ENCODE results near the gene RSL1D1. TPM values are rescaled to one million over a fixed set of nuclear protein-coding genes. Genes with fewer than 3 reads are reported as not detected.
A peak's percentile ranks its signal among the peaks of the same experiment; 100 is the strongest.

Gene RSL1D1
- total RNA-seq (100 to 1,000 TPM in 6 of 10 donors, 10 to 100 TPM in 4; 89.4 to 133 (median 105) TPM), polyA plus RNA-seq (10 to 100 TPM; 24.7 to 63.3 TPM)
- long read RNA-seq, donor 1, full-length matches to known transcripts: 25 of 55 reads
- long read RNA-seq, donor 1, partial matches to known transcripts: 18 of 55 reads
- long read RNA-seq, donor 1, other reads (novel, unspliced or antisense): 12 of 55 reads
- long read RNA-seq, donor 2, full-length matches to known transcripts: 38 of 67 reads
- long read RNA-seq, donor 2, partial matches to known transcripts: 20 of 67 reads
- long read RNA-seq, donor 2, other reads (novel, unspliced or antisense): 9 of 67 reads
- long read RNA-seq, donor 3, full-length matches to known transcripts: 83 of 120 reads
- long read RNA-seq, donor 3, partial matches to known transcripts: 24 of 120 reads
- long read RNA-seq, donor 3, other reads (novel, unspliced or antisense): 13 of 120 reads

DNA sequence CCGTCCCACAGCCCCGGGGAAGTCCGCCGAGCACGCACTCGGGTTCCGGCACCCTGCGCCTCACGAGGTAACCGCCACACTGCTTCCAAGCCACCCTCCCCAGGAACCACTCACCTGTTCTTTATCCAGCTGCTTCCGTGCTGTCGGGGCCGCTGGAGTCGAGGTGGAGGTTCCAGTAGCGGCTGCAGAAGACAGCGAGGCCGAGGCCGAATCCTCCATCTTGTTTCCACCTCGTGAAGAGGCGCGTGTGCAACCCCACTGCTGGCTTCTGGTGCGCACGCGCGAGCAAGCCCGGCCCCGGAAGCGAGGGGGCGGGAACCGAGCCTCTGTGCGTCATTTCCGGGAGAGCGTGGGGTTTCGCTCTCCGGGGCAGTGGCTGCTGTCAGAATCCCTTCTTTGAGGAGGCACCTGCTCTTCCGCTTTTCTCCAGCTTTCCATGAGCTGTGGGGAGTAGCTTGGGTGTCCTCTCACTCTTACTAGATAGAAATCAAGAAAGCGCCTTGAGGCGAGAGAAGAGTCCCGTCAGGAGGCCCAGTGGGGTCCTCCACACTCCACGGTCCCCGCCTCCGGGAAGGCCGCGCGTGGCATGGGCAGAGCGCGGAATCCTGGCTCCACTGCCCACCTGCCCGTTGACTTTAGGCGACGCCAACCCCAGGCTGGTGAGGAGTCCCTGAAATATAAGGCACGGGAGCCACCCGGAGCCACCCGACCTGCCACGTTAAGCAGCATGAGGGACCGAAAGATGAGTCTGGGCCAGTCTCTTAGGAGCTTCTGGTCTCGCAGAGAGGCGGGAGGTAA is at the start of gene RSL1D1:
Gene RSL1D1 (minus strand): TSS at position 249 of the 798 bp plus-strand sequence. CDS start 30 bp downstream, at position 219.
- ATAC-seq (peak; percentile 97 to 100 (median 99)), DNase-seq (peak; percentile 91 to 92)
- intact Hi-C loops (cut with DNase I): loop anchor here in 6 of 10 donors (1.0 to 10.0 kb wide), 4 partner anchors 54 to 213 kb away; partner anchors contain the start of genes GSPT1 (in 2 of the 6) and ZC3H7A (in 1 of the 6)
- H3K36me3 ChIP-seq: peaks cover 0 to 44% (median 19%) of the 10 kb centered on the region in 9 donors
- peak within 1 kb of the TSS; percentile 65 to 94 (median 83) for H3K4me3 ChIP-seq
- peaks cover 0 to 51% (median 36%) of the 10 kb centered on the region in 9 donors for H3K4me1 ChIP-seq
- H3K9me3 ChIP-seq: no peaks in the 10 kb centered on the region
- no peaks in the 10 kb centered on the region for H3K27me3 ChIP-seq
- peak within 1 kb of the TSS; percentile 52 to 94 (median 89) for H3K27ac ChIP-seq
- WGBS, 2 donors: 0% methylated on average over 57 of the region's 57 CpGs
- TF ChIP-seq, protein P1, sequence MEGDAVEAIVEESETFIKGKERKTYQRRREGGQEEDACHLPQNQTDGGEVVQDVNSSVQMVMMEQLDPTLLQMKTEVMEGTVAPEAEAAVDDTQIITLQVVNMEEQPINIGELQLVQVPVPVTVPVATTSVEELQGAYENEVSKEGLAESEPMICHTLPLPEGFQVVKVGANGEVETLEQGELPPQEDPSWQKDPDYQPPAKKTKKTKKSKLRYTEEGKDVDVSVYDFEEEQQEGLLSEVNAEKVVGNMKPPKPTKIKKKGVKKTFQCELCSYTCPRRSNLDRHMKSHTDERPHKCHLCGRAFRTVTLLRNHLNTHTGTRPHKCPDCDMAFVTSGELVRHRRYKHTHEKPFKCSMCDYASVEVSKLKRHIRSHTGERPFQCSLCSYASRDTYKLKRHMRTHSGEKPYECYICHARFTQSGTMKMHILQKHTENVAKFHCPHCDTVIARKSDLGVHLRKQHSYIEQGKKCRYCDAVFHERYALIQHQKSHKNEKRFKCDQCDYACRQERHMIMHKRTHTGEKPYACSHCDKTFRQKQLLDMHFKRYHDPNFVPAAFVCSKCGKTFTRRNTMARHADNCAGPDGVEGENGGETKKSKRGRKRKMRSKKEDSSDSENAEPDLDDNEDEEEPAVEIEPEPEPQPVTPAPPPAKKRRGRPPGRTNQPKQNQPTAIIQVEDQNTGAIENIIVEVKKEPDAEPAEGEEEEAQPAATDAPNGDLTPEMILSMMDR (IDR thresholded peaks at IDR 0.05): no peak

DNA sequence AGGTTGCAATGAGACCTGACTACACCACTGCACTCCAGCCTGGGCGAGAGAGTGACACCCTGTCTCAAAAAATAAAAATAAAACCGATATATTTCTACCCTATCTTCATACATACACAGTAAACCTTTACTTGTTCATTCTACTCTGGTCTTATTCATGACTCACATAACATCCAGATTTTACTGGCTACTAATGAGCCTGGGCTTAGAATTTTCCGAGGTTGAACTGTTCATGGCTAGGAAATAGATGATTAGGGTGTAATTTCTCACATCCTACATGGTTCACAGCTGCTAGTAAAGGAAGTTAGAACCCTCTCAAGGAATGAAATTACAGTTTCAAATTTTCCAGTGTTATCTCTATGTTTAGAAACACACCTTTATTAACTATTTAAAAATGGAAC is 49.7 kb upstream of the RSL1D1 start:
- H3K4me3 ChIP-seq: no peak overlapping the region
- H3K27ac ChIP-seq: no peak overlapping the region
- 66 to 71% methylated on average over 3 of the region's 3 CpGs for WGBS, 2 donors
- intact Hi-C loops (cut with DNase I): no loop called here
- DNase-seq (no peak), ATAC-seq (peak in 2 of 8 donors; percentile 16 to 25)
- TF ChIP-seq, protein P1 (IDR thresholded peaks at IDR 0.05): no peak
- peaks cover 0 to 42% (median 17%) of the 10 kb centered on the region in 9 donors for H3K4me1 ChIP-seq
- H3K27me3 ChIP-seq: no peaks in the 10 kb centered on the region
- H3K36me3 ChIP-seq: peaks cover 0 to 39% (median 0%) of the 10 kb centered on the region in 9 donors
- no peaks in the 10 kb centered on the region for H3K9me3 ChIP-seq

DNA sequence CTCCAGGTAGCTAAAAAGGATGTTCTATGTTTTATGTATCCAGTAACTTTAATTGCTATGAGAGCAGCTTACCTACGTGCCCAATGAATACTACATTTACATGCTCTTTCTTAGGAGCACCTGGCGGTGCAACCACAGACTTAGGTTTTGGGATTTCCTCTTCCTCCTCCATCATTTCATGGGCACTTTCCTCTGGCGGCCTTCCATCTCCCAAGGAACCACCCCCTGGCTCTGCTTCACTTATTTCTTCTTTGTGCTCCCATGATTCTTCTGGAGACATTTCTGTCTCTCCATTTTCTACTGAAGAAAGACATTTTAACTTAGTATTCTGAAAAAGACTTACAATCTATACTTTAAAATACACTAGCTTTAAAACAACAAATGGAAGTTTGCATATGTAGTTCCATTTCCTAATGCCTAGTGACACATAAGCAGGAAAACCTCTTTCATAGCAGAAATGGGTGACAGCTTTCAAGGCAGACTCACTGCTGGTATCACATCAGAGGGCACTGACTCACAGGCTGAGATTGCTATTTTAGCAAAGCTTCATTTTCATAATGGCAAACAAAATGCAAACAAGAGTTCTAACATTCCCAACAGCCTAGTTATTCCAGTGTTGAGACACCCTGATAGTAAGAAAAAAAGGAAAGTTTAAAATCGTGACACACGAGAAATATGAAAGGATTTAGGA is 45.3 kb upstream of the RSL1D1 start:
- 88 to 90% methylated on average over 5 of the region's 5 CpGs for WGBS, 2 donors

More for the DNA sequence above, 45.3 kb upstream of the RSL1D1 start:
- Histone ChIP-seq H3K36me3 (peaks cover 0 to 65% (median 4%) of the 10 kb centered on the region in 9 donors), H3K27ac (peak overlapping the region in 1 of 10 donors; percentile 10), H3K27me3 (no peaks in the 10 kb centered on the region), H3K4me3 (no peak overlapping the region), H3K4me1 (peaks cover 0 to 35% (median 13%) of the 10 kb centered on the region in 9 donors), H3K9me3 (no peaks in the 10 kb centered on the region)
- DNase-seq: no peak
- TF ChIP-seq, protein P1 (IDR thresholded peaks at IDR 0.05): no peak
- intact Hi-C loops (cut with DNase I): no loop called here
- ATAC-seq: no peak
